HEK293T (cell line): Measurements from ENCODE around the gene ZMIZ1.
A peak's percentile ranks its signal among the peaks of the same experiment; 100 is the strongest.
"Not testable (repeated sequence)": the region's sequence is repeated elsewhere in the genome, so short reads cannot be mapped to it uniquely, and the experiment has no call there.

Source experiments
- CTCF ChIA-PET: fragments of 350-600 bp; formaldehyde crosslinking; extraction: SDS; loops from one replicate; lab custom pipeline; 2021; ENCODE audit warnings: antibody characterized with exemption, inconsistent platforms; lab: Yijun Ruan, JAX
- POLR2A ChIA-PET: fragments of 350-600 bp; formaldehyde crosslinking; extraction: SDS; loops from one replicate; lab custom pipeline; 2020; ENCODE audit warnings: antibody characterized with exemption, inconsistent platforms; lab: Yijun Ruan, JAX
- DNase-seq: peaks from one replicate; pipeline ENCODE4 v3.0.0; 2012; ENCODE audit warnings: mixed read lengths; ENCODE audit errors: extremely low spot score
- ARNT ChIP-seq: fragments of 450-650 bp; IDR thresholded peaks from 2 replicates; pipeline ENCODE4 v1.6.1; 2017; ENCODE audit warnings: mild to moderate bottlenecking
- BHLHE40 ChIP-seq: fragments of 450-650 bp; IDR thresholded peaks from 2 replicates; pipeline ENCODE4 v1.6.1; 2016; ENCODE audit warnings: mild to moderate bottlenecking, moderate library complexity, borderline replicate concordance
- CTBP1 ChIP-seq: fragments of 450-650 bp; IDR thresholded peaks from 2 replicates; pipeline ENCODE4 v1.6.1; 2016; ENCODE audit warnings: borderline replicate concordance
- ELF4 ChIP-seq: fragments of 450-650 bp; IDR thresholded peaks from 2 replicates; pipeline ENCODE4 v1.6.1; 2017; ENCODE audit warnings: antibody characterized with exemption
- FOXA1 ChIP-seq: fragments of 450-650 bp; IDR thresholded peaks from 2 replicates; pipeline ENCODE4 v1.6.1; 2016; ENCODE audit warnings: mild to moderate bottlenecking
- FOXK2 ChIP-seq: fragments of 450-650 bp; IDR thresholded peaks from 2 replicates; pipeline ENCODE4 v1.6.1; 2016; ENCODE audit warnings: mild to moderate bottlenecking
- FOXM1 ChIP-seq: fragments of 450-650 bp; IDR thresholded peaks from 2 replicates; pipeline ENCODE4 v1.6.1; 2017; ENCODE audit warnings: mild to moderate bottlenecking, borderline replicate concordance
- HDGF ChIP-seq: fragments of 450-650 bp; IDR thresholded peaks from 2 replicates; pipeline ENCODE4 v1.6.1; 2017; ENCODE audit warnings: antibody characterized with exemption, borderline replicate concordance
- L3MBTL2 ChIP-seq: fragments of 450-650 bp; conservative IDR thresholded peaks from 2 replicates; pipeline ENCODE4 v1.6.1; 2016; ENCODE audit warnings: mild to moderate bottlenecking
- LEF1 ChIP-seq: fragments of 450-650 bp; IDR thresholded peaks from 2 replicates; pipeline ENCODE4 v1.6.1; 2017; ENCODE audit warnings: mild to moderate bottlenecking, borderline replicate concordance
- NFRKB ChIP-seq: fragments of 450-650 bp; IDR thresholded peaks from 2 replicates; pipeline ENCODE4 v1.6.1; 2016; ENCODE audit warnings: mild to moderate bottlenecking, moderate library complexity
- SP1 ChIP-seq: fragments of 450-650 bp; IDR thresholded peaks from 2 replicates; pipeline ENCODE4 v1.6.1; 2017
- SUZ12 ChIP-seq: fragments of 450-650 bp; IDR thresholded peaks from 2 replicates; pipeline ENCODE4 v1.6.1; 2016; ENCODE audit warnings: mild to moderate bottlenecking
- TARDBP ChIP-seq: fragments of 450-650 bp; IDR thresholded peaks from 2 replicates; pipeline ENCODE4 v1.6.1; 2016
- ZNF384 ChIP-seq: fragments of 450-650 bp; IDR thresholded peaks from 2 replicates; pipeline ENCODE4 v1.6.1; 2016
- TF ChIP-seq, protein P1 (sequence below): fragments of 450-650 bp; IDR thresholded peaks from 2 replicates; pipeline ENCODE4 v1.6.1; 2016

ZMIZ1 gene

DNA sequence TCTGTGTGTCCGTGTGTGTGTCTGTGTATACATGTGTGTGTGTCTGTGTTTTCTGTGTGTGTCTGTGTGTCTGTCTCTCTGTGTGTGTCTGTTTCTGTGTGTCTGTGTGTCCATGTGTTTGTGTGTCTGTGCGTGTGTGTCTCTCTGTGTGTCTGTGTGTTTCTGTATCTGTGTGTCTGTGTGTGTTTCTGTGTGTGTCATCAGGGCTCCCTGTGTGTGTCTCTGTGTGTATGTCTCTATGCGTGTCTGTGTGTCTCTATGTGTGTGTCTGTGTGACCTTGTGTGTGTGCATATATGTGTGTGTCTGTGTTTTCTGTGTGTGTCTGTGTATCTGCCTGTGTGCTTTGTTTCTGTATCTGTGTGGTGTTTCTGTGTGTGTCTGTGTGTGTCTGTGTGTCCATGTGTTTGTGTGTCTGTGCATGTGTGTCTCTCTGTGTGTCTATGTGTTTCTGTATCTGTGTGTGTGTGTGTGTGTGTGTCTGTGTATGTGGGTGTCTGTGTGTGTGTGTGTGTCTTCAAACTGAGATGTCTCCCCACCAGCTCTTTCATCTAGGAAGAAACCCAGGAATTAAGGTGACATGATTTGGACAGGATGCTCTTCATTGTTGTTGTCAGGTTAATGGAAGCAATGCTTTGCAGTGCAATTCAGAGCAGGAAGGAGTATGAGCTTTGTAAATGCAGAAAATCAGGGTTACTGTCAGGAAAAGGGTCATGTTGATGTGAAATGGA is 257.8 kb downstream of the ZMIZ1 start:
- POLR2A ChIA-PET = no interaction called here
- CTCF ChIA-PET = no interaction called here
- DNase-seq = no peak
- TF ChIP-seq CTBP1 (peak; percentile 28; the same call in 1 of the 2 replicates), TARDBP (0 out of 2 replicates have a peak, but pooled peaks have one; percentile 33), FOXA1 (no peak)

DNA sequence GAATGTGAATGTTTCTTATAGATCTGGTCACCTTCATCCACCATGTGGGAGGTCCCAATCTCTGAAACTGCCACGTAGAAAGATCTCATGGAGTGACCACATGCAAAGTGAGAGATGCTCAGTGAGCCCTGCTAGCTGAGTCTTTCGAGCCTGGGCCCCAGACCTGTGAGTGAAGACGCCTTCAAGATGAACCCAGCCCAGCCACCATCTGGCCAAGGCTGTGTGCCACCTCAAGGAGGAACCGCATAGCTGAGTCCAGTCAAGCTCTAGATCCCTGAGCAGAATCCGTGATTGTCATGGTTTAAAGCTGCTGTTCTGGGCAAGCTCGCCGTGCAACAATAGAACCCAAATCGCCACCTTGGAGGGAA is 258.3 kb downstream of the ZMIZ1 start:
- ChIA-PET CTCF (no interaction called here), POLR2A (no interaction called here)
- TF ChIP-seq HDGF (no peak), FOXK2 (no peak), SUZ12 (no peak)
- DNase-seq = no peak

DNA sequence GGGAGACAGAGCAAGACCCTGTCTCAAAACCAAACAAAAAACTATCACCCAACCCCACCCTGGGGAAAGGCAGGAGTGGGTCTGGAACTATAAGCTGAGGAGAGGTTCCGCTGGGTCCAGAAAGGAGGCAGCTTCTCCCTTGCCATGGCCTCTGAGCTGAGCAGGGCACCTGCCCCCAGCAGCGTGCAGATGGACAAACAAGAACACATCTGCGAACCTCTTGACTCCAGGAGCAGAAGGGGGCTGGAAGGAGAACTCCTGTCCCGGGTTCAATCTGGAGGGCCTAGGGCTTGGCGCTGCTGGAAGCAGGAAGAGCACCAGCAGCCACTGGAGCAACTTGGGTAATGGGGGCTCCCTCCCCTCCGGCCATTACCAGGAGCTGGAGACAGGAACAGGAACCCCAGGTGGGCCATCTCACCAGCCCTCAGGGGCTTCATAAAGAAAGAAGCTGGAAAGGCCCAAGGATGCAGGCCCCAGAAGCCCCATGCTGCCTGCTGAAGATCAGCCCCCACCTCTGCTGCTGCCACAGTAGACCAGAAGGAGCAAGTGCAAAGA is 259.5 kb downstream of the ZMIZ1 start:
- no peak for TF ChIP-seq ARNT
- TF ChIP-seq LEF1 = no peak
- TF ChIP-seq FOXA1 = no peak
- no peak for TF ChIP-seq TARDBP
- TF ChIP-seq SUZ12 = no peak
- no peak for TF ChIP-seq HDGF
- TF ChIP-seq BHLHE40 = no peak
- TF ChIP-seq ELF4 = no peak
- no peak for TF ChIP-seq SP1
- TF ChIP-seq, protein P1, sequence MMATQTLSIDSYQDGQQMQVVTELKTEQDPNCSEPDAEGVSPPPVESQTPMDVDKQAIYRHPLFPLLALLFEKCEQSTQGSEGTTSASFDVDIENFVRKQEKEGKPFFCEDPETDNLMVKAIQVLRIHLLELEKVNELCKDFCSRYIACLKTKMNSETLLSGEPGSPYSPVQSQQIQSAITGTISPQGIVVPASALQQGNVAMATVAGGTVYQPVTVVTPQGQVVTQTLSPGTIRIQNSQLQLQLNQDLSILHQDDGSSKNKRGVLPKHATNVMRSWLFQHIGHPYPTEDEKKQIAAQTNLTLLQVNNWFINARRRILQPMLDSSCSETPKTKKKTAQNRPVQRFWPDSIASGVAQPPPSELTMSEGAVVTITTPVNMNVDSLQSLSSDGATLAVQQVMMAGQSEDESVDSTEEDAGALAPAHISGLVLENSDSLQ = no peak
- TF ChIP-seq FOXM1 = no peak
- TF ChIP-seq FOXK2 = no peak
- no peak for TF ChIP-seq NFRKB
- no peak for TF ChIP-seq ZNF384
- no peak for TF ChIP-seq L3MBTL2
- no peak for TF ChIP-seq CTBP1
- POLR2A ChIA-PET = no interaction called here
- no peak for DNase-seq
- CTCF ChIA-PET = no interaction called here

DNA sequence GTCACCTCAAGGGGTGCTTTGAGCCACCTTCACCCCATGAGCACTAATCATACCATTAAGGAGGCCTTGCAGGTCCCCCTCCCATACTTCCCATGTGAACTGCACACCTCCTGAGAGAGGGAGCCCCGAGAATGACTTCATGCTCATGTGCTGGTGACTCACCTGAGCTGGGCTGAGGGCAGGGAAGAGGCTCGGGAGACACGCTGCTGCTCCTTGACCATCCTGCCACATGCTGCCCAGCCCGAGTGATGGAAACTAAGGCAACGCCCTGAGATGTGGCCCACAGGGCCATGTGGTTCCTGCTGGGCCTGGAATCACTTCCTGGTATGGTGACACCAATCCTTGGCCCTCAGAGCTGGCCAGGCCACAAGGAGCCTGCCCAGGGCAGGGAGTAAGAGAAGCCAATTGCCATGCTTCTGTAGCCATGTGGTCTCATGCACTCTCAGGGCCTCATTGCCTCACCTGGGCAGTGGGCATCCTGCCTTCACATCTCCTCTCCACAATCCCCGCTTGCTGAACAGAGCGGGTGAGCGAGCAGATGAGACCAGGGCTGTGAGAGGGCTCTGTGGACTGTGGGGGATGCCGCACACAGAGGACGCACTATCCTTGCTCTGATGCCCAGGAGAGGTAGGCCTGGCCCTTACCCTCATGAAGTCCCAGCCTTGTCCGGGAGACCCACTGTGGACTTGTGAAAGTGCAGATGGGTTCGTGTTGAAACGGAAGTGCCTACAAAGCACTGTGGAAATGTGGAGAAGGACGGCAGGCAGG is 260.2 kb downstream of the ZMIZ1 start:
- POLR2A ChIA-PET = no interaction called here
- CTCF ChIA-PET = no interaction called here
- TF ChIP-seq FOXA1 (no peak), TARDBP (no peak), FOXM1 (no peak), ZNF384 (no peak), ARNT (no peak), ELF4 (no peak), LEF1 (no peak)
- TF ChIP-seq, protein P1 = no peak
- DNase-seq = no peak

DNA sequence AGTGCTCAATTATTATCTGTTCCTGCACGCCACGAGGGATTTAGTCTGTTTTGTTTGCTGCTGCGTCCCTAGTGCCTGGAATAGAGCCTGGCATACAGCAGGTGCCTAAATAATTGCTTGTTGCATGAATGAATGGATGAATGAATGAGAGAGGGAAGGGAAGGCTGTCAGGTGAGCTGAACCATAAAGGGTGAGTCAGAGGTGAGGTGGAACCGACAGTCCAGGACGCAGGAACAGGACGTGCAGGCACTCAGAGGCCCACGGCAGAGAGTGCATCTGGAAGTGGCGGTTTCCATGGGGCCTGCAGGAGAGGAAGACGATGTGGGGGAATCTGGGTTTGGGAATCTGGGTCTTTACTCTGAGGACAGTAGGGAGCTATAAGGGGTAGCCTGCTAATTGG is 260.8 kb downstream of the ZMIZ1 start:
- no peak for TF ChIP-seq NFRKB
- TF ChIP-seq SP1 = no peak
- no peak for TF ChIP-seq LEF1
- TF ChIP-seq ZNF384 = no peak
- no peak for DNase-seq
- ChIA-PET CTCF (no interaction called here), POLR2A (no interaction called here)

DNA sequence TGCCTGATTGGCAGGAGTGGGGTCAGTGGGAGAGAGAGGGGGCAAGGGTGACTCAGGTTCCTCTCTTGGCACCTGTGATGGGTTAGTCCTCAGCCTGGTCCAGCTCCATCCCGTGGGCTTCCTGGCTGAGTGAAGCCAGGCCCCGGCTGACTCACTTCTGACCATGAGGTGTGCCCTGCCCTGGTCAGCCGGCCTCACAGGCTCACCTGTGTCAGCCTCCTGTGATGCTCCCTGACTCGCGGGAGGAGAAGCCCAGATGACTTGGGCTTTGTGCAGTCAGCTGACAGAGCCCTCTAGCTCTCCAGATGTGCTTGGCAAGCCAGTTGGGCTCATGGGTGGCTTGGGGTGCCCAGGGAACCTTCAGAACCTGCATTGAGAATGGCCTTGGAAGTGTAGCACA is 262.5 kb downstream of the ZMIZ1 start:
- POLR2A ChIA-PET = no interaction called here
- DNase-seq = no peak
- CTCF ChIA-PET = no interaction called here
- no peak for TF ChIP-seq CTBP1
- no peak for TF ChIP-seq FOXA1
- TF ChIP-seq, protein P1 = no peak

DNA sequence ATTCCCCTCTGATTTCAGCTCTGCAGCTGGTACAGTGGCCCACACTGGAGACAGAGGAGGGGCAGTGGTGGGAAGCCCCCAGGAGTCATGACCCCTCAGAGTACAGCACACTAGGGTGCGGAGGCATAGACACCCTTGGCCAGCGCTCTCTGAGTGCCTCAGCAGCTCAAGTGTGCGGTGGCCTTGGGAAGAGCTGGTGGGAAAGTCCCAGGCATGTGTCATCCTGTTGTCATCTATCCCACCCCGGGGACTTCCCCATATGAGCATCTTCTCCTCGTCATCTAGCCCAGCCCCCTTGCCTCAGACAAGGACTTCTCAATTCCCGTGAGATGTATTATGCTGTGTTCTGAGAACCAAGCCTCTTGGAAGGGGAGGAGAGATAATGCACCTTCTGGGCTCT is 262.9 kb downstream of the ZMIZ1 start:
- no peak for DNase-seq

DNA sequence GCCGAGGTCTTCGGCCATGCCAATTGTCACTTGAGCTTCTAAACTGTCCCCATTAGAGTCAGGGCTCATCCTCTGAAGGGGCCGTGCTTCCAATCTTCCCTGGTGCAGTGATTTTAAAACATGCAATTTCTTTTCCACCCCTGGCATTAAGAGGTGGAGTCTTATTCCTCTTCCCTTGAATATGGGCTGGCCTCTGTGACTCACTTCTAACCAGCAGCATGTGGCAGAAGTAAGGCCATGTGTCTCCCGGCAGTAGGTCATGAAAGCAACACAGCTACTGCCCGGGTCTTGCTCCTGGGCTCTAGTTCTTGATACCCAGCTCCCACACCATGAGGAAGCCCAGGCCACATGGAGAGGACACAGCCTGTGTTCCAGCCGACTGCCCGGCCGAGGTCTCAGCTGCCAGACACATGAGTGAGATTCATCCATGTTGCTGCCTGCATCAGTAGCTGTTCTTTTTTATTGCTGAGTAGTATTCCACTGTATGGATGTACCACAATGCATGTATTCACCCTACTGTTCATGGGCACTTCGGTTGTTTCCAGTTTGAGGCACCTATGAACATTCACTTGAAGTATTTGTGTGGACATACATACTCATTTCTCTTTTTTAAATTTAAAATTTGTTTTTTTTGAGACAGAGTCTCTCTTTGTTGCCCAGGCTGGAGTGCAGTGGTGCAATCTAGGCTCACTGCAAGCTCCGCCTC is 264.0 kb downstream of the ZMIZ1 start:
- POLR2A ChIA-PET, DNase-seq, CTCF ChIA-PET: not testable (repeated sequence)

More for the DNA sequence above, 262.9 kb downstream of the ZMIZ1 start:
- CTCF ChIA-PET = no interaction called here
- POLR2A ChIA-PET = no interaction called here
- no peak for TF ChIP-seq ZNF384
- TF ChIP-seq HDGF = no peak
- TF ChIP-seq, protein P1 = no peak
- TF ChIP-seq ELF4 = no peak
- no peak for TF ChIP-seq BHLHE40
- no peak for TF ChIP-seq CTBP1
- no peak for TF ChIP-seq LEF1
- TF ChIP-seq FOXM1 = no peak
- no peak for TF ChIP-seq TARDBP
- TF ChIP-seq L3MBTL2 = no peak
